ENCODE measurements around the gene ADARB1. TPM values are rescaled to one million over a fixed set of nuclear protein-coding genes. Genes with fewer than 3 reads are reported as not detected.

ADARB1 gene
- total and polyA plus RNA-seq, 9 of the 15 experiments (the other 6 are each of a cell fraction or from before 2014, with no cell fraction given), result 6.7 to 16.0 (median 8.3) TPM

- TF ChIP-seq SIN3B (IDR thresholded peaks at IDR 0.05; ENCODE audit: low read depth), result no peak
Measured at GRCh38 chr21:45178971-45179370, 104.6 kb downstream of the ADARB1 start (continued).

DNA sequence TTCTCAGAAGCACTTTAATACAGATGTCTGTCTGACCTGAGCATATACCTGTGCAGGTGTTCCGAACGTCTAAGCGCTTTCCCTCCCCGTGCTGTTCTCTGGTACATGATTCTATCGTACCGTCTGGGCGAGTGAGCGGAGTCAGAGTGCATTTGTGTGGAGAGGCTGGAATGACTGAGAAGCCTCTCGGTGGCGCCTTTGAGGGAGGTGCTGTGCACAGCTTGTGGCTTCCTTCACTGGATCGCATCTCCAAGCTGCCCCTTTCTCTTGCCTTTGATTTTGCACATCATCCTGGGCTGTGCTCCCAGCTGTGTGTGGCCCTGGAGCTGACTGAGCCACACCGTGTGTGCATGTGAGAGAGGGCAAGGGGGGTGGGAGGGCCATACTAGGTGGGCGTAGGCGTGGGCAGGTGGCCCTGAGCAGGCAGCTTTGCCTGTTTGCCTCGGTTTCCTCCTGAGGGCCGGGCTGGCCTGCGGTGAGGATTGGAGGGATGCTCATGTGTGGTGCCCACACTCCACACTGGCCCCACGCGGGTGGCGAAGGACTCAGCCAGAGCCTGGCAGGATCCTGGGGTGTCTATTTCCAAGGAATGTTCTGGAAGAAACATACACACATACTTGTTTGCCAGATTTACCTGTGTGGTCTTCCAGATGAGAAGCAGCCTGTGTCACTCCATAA lies 105.3 kb downstream of the ADARB1 start:
- Histone ChIP-seq H3K4me1 (replicated peaks in 1 of 2; ENCODE audit: control insufficient read depth in 2 of 2, insufficient read depth in 2 of 2, low read length in 2 of 2) (peaks cover 0 to 3% of the 10 kb centered on the region in 2 experiments; a peak in 1 of 5 replicates), H3K9me3 (replicated peaks; ENCODE audit: control insufficient read depth, insufficient read depth, low read depth, low read length) (no peaks in the 10 kb centered on the region), H3K4me2 (ENCODE audit: insufficient read depth, low read length) (no peak overlapping the region), H3K27ac (ENCODE audit: extremely low read depth, low read depth, low read length) (no peak overlapping the region), H3K4me3 (no peak overlapping the region), H3K9ac (ENCODE audit: insufficient read depth in 1 of 2, low read depth in 2 of 2, low read length in 2 of 2) (no peak overlapping the region), H4K20me1 (replicated peaks; ENCODE audit: control insufficient read depth, insufficient read depth, low read length) (no peaks in the 10 kb centered on the region), H3K36me3 (ENCODE audit: control insufficient read depth, insufficient read depth, low read length) (no peaks in the 10 kb centered on the region), H3K27me3 (ENCODE audit: control insufficient read depth in 2 of 2, insufficient read depth in 2 of 2, low read length in 2 of 2) (peaks cover 0 to 32% of the 10 kb centered on the region in 2 experiments; a peak in 3 of 5 replicates), H3K9me1 (ENCODE audit: control insufficient read depth, insufficient read depth, low read length) (no peaks in the 10 kb centered on the region), H2AFZ (ENCODE audit: low read depth, low read length) (no peak overlapping the region), H3K79me2 (ENCODE audit: control insufficient read depth, insufficient read depth, low read length) (no peaks in the 10 kb centered on the region)
- no TSS peak for BruUV-seq (replicated peaks)
- FAIRE-seq (no peak), DNase-seq (ENCODE audit: extremely low read depth in 1 of 4, low spot score in 3 of 4) (no peak), ATAC-seq (no peak)
- intact Hi-C loops (cut with micrococcal nuclease) (no loop called here), in situ Hi-C loops (cut with MboI) (no loop called here)
- 28% methylated on average over 20 of the region's 20 CpGs for WGBS (ENCODE audit: insufficient coverage, low coverage, missing lambda C conversion rate)
- ChIA-PET POLR2A (interaction anchor here (0.7 kb wide), 1 partner anchor 316 kb away, joined by 3 read pairs; no protein-coding TSS in a partner anchor), CTCF (ENCODE audit: low intra/inter-chr PET ratio) (no interaction called here)
- TF ChIP-seq, protein P1, sequence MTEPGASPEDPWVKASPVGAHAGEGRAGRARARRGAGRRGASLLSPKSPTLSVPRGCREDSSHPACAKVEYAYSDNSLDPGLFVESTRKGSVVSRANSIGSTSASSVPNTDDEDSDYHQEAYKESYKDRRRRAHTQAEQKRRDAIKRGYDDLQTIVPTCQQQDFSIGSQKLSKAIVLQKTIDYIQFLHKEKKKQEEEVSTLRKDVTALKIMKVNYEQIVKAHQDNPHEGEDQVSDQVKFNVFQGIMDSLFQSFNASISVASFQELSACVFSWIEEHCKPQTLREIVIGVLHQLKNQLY (CRISPR knock-in tag; conservative IDR thresholded peaks at IDR 0.05), result no peak
- TF ChIP-seq, protein P2, sequence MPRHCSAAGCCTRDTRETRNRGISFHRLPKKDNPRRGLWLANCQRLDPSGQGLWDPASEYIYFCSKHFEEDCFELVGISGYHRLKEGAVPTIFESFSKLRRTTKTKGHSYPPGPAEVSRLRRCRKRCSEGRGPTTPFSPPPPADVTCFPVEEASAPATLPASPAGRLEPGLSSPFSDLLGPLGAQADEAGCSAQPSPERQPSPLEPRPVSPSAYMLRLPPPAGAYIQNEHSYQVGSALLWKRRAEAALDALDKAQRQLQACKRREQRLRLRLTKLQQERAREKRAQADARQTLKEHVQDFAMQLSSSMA (CRISPR knock-in tag; IDR thresholded peaks at IDR 0.05), result no peak
- TF ChIP-seq THAP12 (CRISPR knock-in tag; IDR thresholded peaks at IDR 0.05) (no peak), RNF219 (CRISPR knock-in tag; IDR thresholded peaks at IDR 0.05) (no peak)

Data from K562 (cell line).